Measurements from ENCODE around the gene SMAP2. TPM values are rescaled to one million over a fixed set of nuclear protein-coding genes. Genes with fewer than 3 reads are reported as not detected.

Gene SMAP2
- total RNA-seq, 1 experiment from 2014 or later = 13.7 TPM

GRCh38 chr1:40389871-40390560 is 16.5 kb downstream of the SMAP2 start:
- no peak for TF ChIP-seq CTCF (IDR thresholded peaks at IDR 0.05; ENCODE audit: unreplicated experiment)
- Mint-ChIP-seq H3K27ac (ENCODE audit: unreplicated experiment) (no peak overlapping the region), H3K27me3 (ENCODE audit: unreplicated experiment) (no peaks in the 10 kb centered on the region), H3K4me3 (ENCODE audit: low read depth, unreplicated experiment) (no peak overlapping the region), H3K4me1 (ENCODE audit: low read depth, unreplicated experiment) (peaks cover 14% of the 10 kb centered on the region), H3K9me3 (ENCODE audit: low read depth, unreplicated experiment) (no peaks in the 10 kb centered on the region), H3K36me3 (ENCODE audit: insufficient read depth, unreplicated experiment) (no peaks in the 10 kb centered on the region)
- intact Hi-C loops (cut with micrococcal nuclease; ENCODE audit: unreplicated experiment) = no loop called here
- no peak for DNase-seq
- no TSS peak for BruUV-seq (replicated peaks)
- CTCF ChIA-PET = interaction anchor here (0.6 kb wide), 2 partner anchors 16 to 240 kb away, joined by 3 read pairs; partner anchors contain the start of gene SMAP2

GRCh38 chr1:40390857-40391256 is 17.3 kb downstream of the SMAP2 start:
- H3K4me1 Mint-ChIP-seq (ENCODE audit: low read depth, unreplicated experiment) = peaks cover 5% of the 10 kb centered on the region
- BruUV-seq (replicated peaks) = no TSS peak

GRCh38 chr1:40391688-40392145 is 18.2 kb downstream of the SMAP2 start:
- intact Hi-C loops (cut with micrococcal nuclease; ENCODE audit: unreplicated experiment) = no loop called here
- H3K4me1 Mint-ChIP-seq (ENCODE audit: low read depth, unreplicated experiment) = no peaks in the 10 kb centered on the region

More at GRCh38 chr1:40390857-40391256, 17.3 kb downstream of the SMAP2 start:
- no peak for TF ChIP-seq CTCF (IDR thresholded peaks at IDR 0.05; ENCODE audit: unreplicated experiment)
- no peaks in the 10 kb centered on the region for H3K27me3 Mint-ChIP-seq (ENCODE audit: unreplicated experiment)
- no peak overlapping the region for H3K4me3 Mint-ChIP-seq (ENCODE audit: low read depth, unreplicated experiment)
- intact Hi-C loops (cut with micrococcal nuclease; ENCODE audit: unreplicated experiment) = no loop called here
- H3K36me3 Mint-ChIP-seq (ENCODE audit: insufficient read depth, unreplicated experiment) = no peaks in the 10 kb centered on the region
- CTCF ChIA-PET = no interaction called here
- H3K27ac Mint-ChIP-seq (ENCODE audit: unreplicated experiment) = no peak overlapping the region
- no peak for DNase-seq
- H3K9me3 Mint-ChIP-seq (ENCODE audit: low read depth, unreplicated experiment) = no peaks in the 10 kb centered on the region

GRCh38 chr1:40392221-40392620 is 18.7 kb downstream of the SMAP2 start:
- no peak overlapping the region for H3K27ac Mint-ChIP-seq (ENCODE audit: unreplicated experiment)
- no peak for DNase-seq
- H3K4me3 Mint-ChIP-seq (ENCODE audit: low read depth, unreplicated experiment) = no peak overlapping the region
- CTCF ChIA-PET = interaction anchor here (1.1 kb wide), 1 partner anchor 9 kb away, joined by 8 read pairs; no protein-coding TSS in a partner anchor
- no peaks in the 10 kb centered on the region for H3K4me1 Mint-ChIP-seq (ENCODE audit: low read depth, unreplicated experiment)
- H3K27me3 Mint-ChIP-seq (ENCODE audit: unreplicated experiment) = no peaks in the 10 kb centered on the region
- intact Hi-C loops (cut with micrococcal nuclease; ENCODE audit: unreplicated experiment) = no loop called here
- TF ChIP-seq CTCF (IDR thresholded peaks at IDR 0.05; ENCODE audit: unreplicated experiment) = no peak
- H3K36me3 Mint-ChIP-seq (ENCODE audit: insufficient read depth, unreplicated experiment) = no peaks in the 10 kb centered on the region
- no peaks in the 10 kb centered on the region for H3K9me3 Mint-ChIP-seq (ENCODE audit: low read depth, unreplicated experiment)
- BruUV-seq (replicated peaks) = no TSS peak

More at GRCh38 chr1:40391688-40392145, 18.2 kb downstream of the SMAP2 start:
- no peak for TF ChIP-seq CTCF (IDR thresholded peaks at IDR 0.05; ENCODE audit: unreplicated experiment)
- CTCF ChIA-PET = no interaction called here
- Mint-ChIP-seq H3K4me3 (ENCODE audit: low read depth, unreplicated experiment) (no peak overlapping the region), H3K9me3 (ENCODE audit: low read depth, unreplicated experiment) (no peaks in the 10 kb centered on the region), H3K27ac (ENCODE audit: unreplicated experiment) (no peak overlapping the region), H3K27me3 (ENCODE audit: unreplicated experiment) (no peaks in the 10 kb centered on the region), H3K36me3 (ENCODE audit: insufficient read depth, unreplicated experiment) (no peaks in the 10 kb centered on the region)
- no TSS peak for BruUV-seq (replicated peaks)
- DNase-seq = no peak
